GM10248 (cell line): ENCODE results near the gene CDKN3.
"Not testable (repeated sequence)": the region's sequence is repeated elsewhere in the genome, so short reads cannot be mapped to it uniquely, and the experiment has no call there.

Source experiments
- CTCF ChIA-PET: fragments of 300-600 bp; sonication (Branson Sonifier 250); formaldehyde crosslinking; extraction: SDS; loops from one replicate; lab custom pipeline; 2021; ENCODE audit warnings: antibody characterized with exemption; lab: Yijun Ruan, JAX
- POLR2A ChIA-PET: fragments of 350-650 bp; sonication (Branson Sonifier 250); formaldehyde crosslinking; extraction: SDS; loops from one replicate; lab custom pipeline; 2020; ENCODE audit warnings: antibody characterized with exemption; lab: Yijun Ruan, JAX
- DNase-seq: peaks from one replicate; pipeline ENCODE4 v3.0.0; 2012; ENCODE audit errors: extremely low spot score
- CTCF ChIP-seq: IDR thresholded peaks from 2 replicates; pipeline ENCODE4 v1.5.1; 2012; ENCODE audit warnings: mild to moderate bottlenecking, low read depth; ENCODE audit errors: extremely low read depth, missing control alignments, control extremely low read depth

The CDKN3 gene

GRCh38 chr14:54377501-54377900 lies 19.3 kb upstream of the CDKN3 start:
- no peak for DNase-seq
- no peak for TF ChIP-seq CTCF
- ChIA-PET CTCF (interaction anchor here (0.8 to 1.7 kb wide), 3 partner anchors 15 to 29 kb away, joined by 3 to 5 read pairs (median 4); partner anchors contain the start of gene CDKN3), POLR2A (no interaction called here)

- CTCF ChIA-PET, POLR2A ChIA-PET, DNase-seq: not testable (repeated sequence)
Observed at GRCh38 chr14:54378893-54379292, 17.9 kb upstream of the CDKN3 start.

GRCh38 chr14:54380558-54380957 lies 16.2 kb upstream of the CDKN3 start:
- POLR2A ChIA-PET, DNase-seq, CTCF ChIA-PET: not testable (repeated sequence)

GRCh38 chr14:54381821-54382220 lies 15.0 kb upstream of the CDKN3 start:
- TF ChIP-seq CTCF: no peak
- ChIA-PET CTCF (interaction anchor here (0.9 to 1.4 kb wide), 4 partner anchors 10 to 289 kb away, joined by 3 to 5 read pairs (median 4); no protein-coding TSS in a partner anchor), POLR2A (no interaction called here)
- no peak for DNase-seq

GRCh38 chr14:54383835-54384234 lies 13.0 kb upstream of the CDKN3 start:
- POLR2A ChIA-PET: no interaction called here
- TF ChIP-seq CTCF: no peak
- CTCF ChIA-PET: interaction anchor here (1.0 to 1.6 kb wide), 2 partner anchors 9 to 12 kb away, joined by 4 read pairs; no protein-coding TSS in a partner anchor
- no peak for DNase-seq

- no peak for DNase-seq
- TF ChIP-seq CTCF: no peak
- POLR2A ChIA-PET: no interaction called here
- CTCF ChIA-PET: interaction anchor here (2.0 kb wide), 1 partner anchor 18 kb away, joined by 5 read pairs; no protein-coding TSS in a partner anchor
Observed at GRCh38 chr14:54385556-54385955, 11.3 kb upstream of the CDKN3 start.

- POLR2A ChIA-PET: no interaction called here
- CTCF ChIA-PET: interaction anchor here (0.8 to 2.0 kb wide), 6 partner anchors 10 to 40 kb away, joined by 3 to 8 read pairs (median 3); partner anchors contain the start of gene CDKN3
- TF ChIP-seq CTCF: no peak
- DNase-seq: no peak
Observed at GRCh38 chr14:54387328-54387727, 9.5 kb upstream of the CDKN3 start.
